ENCODE results near the gene MGMT.

Gene MGMT

GRCh38 chr10:129772468-129773358, 305.7 kb downstream of the MGMT start:
- no peak for TF ChIP-seq CTCF (IDR thresholded peaks at IDR 0.05; ENCODE audit: control insufficient read depth, extremely low read depth, insufficient read depth)
- H3K4me3 ChIP-seq (ENCODE audit: low read depth, low read length) = no peak overlapping the region
- no peak for DNase-seq (ENCODE audit: low read depth)

- no peak overlapping the region for H3K4me3 ChIP-seq (ENCODE audit: low read depth, low read length)
- DNase-seq (ENCODE audit: low read depth) = no peak
- no peak for TF ChIP-seq CTCF (IDR thresholded peaks at IDR 0.05; ENCODE audit: control insufficient read depth, extremely low read depth, insufficient read depth)
These were observed 306.4 kb downstream of the MGMT start for GRCh38 chr10:129773359-129773990.

GRCh38 chr10:129774082-129774735, 307.2 kb downstream of the MGMT start:
- no peak for DNase-seq (ENCODE audit: low read depth)
- no peak overlapping the region for H3K4me3 ChIP-seq (ENCODE audit: low read depth, low read length)
- TF ChIP-seq CTCF (IDR thresholded peaks at IDR 0.05; ENCODE audit: control insufficient read depth, extremely low read depth, insufficient read depth) = no peak

- no peak overlapping the region for H3K4me3 ChIP-seq (ENCODE audit: low read depth, low read length)
These were observed 307.8 kb downstream of the MGMT start for GRCh38 chr10:129774736-129775401.

GRCh38 chr10:129775681-129776080, 308.6 kb downstream of the MGMT start:
- no peak for TF ChIP-seq CTCF (IDR thresholded peaks at IDR 0.05; ENCODE audit: control insufficient read depth, extremely low read depth, insufficient read depth)
- no peak overlapping the region for H3K4me3 ChIP-seq (ENCODE audit: low read depth, low read length)
- no peak for DNase-seq (ENCODE audit: low read depth)

More at GRCh38 chr10:129774736-129775401, 307.8 kb downstream of the MGMT start:
- no peak for TF ChIP-seq CTCF (IDR thresholded peaks at IDR 0.05; ENCODE audit: control insufficient read depth, extremely low read depth, insufficient read depth)
- no peak for DNase-seq (ENCODE audit: low read depth)

GRCh38 chr10:129777687-129778086, 310.6 kb downstream of the MGMT start:
- TF ChIP-seq CTCF (IDR thresholded peaks at IDR 0.05; ENCODE audit: control insufficient read depth, extremely low read depth, insufficient read depth) = no peak
- no peak overlapping the region for H3K4me3 ChIP-seq (ENCODE audit: low read depth, low read length)
- no peak for DNase-seq (ENCODE audit: low read depth)
